Gastroesophageal sphincter (tissue), 3 donors: Measurements from ENCODE around the gene NRL.

Experiments
- CTCF ChIP-seq, 4 experiments: fragments of 200-600 bp in 2 of 4; fragments of 450-650 bp in 2 of 4; sonication (generic) in 1 of 4; IDR thresholded peaks; one replicate each; pipeline ENCODE4 v1.5.1; 2017 to 2019; ENCODE audit warnings: antibody characterized with exemption in 4 of 4, mild to moderate bottlenecking in 2 of 4, moderate library complexity in 2 of 4
- EP300 ChIP-seq: sonication (generic); formaldehyde crosslinking; IDR thresholded peaks from one replicate; pipeline ENCODE4 v1.6.1; 2017; ENCODE audit warnings: antibody characterized with exemption, mild to moderate bottlenecking
- POLR2A ChIP-seq, 2 donors: fragments of 450-650 bp; IDR thresholded peaks; one replicate each; pipeline ENCODE4 v1.6.1; 2017; ENCODE audit warnings: antibody characterized with exemption in 2 of 2, mild to moderate bottlenecking in 2 of 2, moderate library complexity in 1 of 2

DNA sequence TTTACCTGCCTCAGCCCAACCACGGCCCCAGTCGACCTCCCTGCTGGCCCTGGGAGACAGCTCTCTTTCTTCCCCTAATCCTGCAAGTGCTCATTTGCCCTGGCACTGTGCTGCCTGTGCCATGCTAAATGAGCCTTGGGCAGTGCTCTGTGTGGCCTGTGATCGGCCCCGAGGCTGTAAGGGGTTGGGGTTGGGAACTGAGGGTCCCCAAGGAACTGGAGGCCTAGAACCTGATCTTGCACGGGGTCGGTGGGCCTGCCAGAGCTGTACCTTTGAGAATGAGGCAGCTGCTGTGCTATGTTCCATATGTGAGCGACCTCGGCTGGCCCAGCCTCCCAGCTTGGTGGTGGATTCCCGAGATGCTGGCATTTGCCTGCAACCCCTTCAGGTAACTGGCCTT, 35.3 kb upstream of the NRL start:
- no peak for TF ChIP-seq CTCF (IDR thresholded peaks at IDR 0.05)
- no peak for TF ChIP-seq POLR2A (IDR thresholded peaks at IDR 0.05)
- TF ChIP-seq EP300, result no peak
